Measurements from ENCODE around the gene EXT2. TPM values are rescaled to one million over a fixed set of nuclear protein-coding genes. Genes with fewer than 3 reads are reported as not detected.

EXT2 gene
- total RNA-seq, 1 donor: 174 TPM

- TF ChIP-seq CTCF (IDR thresholded peaks at IDR 0.05; ENCODE audit: extremely low read depth, low read depth, low read length): no peak
- no peak overlapping the region for H2AFZ ChIP-seq (ENCODE audit: low read length)
- H3K4me2 ChIP-seq (ENCODE audit: insufficient read depth, low read length): no peak overlapping the region
- no peaks in the 10 kb centered on the region for H3K36me3 ChIP-seq (ENCODE audit: insufficient read depth, low read length)
- no peak overlapping the region for H3K4me3 ChIP-seq (ENCODE audit: insufficient read depth, low read length)
- H3K27ac ChIP-seq (ENCODE audit: low read depth, low read length): no peak overlapping the region
- H3K4me1 ChIP-seq (ENCODE audit: insufficient read depth, low read length): no peaks in the 10 kb centered on the region
- no peak for DNase-seq (ENCODE audit: insufficient read length, low spot score, missing footprints)
- H3K9me3 ChIP-seq (ENCODE audit: low read depth, low read length): no peaks in the 10 kb centered on the region
- no peaks in the 10 kb centered on the region for H3K27me3 ChIP-seq (ENCODE audit: insufficient read depth, low read length)
- no peaks in the 10 kb centered on the region for H4K20me1 ChIP-seq (ENCODE audit: insufficient read depth, low read length)
- no peaks in the 10 kb centered on the region for H3K79me2 ChIP-seq (ENCODE audit: insufficient read depth, low read length)
Measured at GRCh38 chr11:44255406-44256071, 160.1 kb downstream of the EXT2 start.

- TF ChIP-seq CTCF (IDR thresholded peaks at IDR 0.05; ENCODE audit: extremely low read depth, low read depth, low read length): no peak
- H3K27ac ChIP-seq (ENCODE audit: low read depth, low read length): no peak overlapping the region
- H4K20me1 ChIP-seq (ENCODE audit: insufficient read depth, low read length): no peaks in the 10 kb centered on the region
- H3K79me2 ChIP-seq (ENCODE audit: insufficient read depth, low read length): no peaks in the 10 kb centered on the region
- no peaks in the 10 kb centered on the region for H3K36me3 ChIP-seq (ENCODE audit: insufficient read depth, low read length)
- no peak overlapping the region for H2AFZ ChIP-seq (ENCODE audit: low read length)
- H3K9me3 ChIP-seq (ENCODE audit: low read depth, low read length): no peaks in the 10 kb centered on the region
- no peak for DNase-seq (ENCODE audit: insufficient read length, low spot score, missing footprints)
- no peaks in the 10 kb centered on the region for H3K27me3 ChIP-seq (ENCODE audit: insufficient read depth, low read length)
- H3K4me3 ChIP-seq (ENCODE audit: insufficient read depth, low read length): no peak overlapping the region
- no peaks in the 10 kb centered on the region for H3K4me1 ChIP-seq (ENCODE audit: insufficient read depth, low read length)
- no peak overlapping the region for H3K4me2 ChIP-seq (ENCODE audit: insufficient read depth, low read length)
Measured at GRCh38 chr11:44256673-44257291, 161.3 kb downstream of the EXT2 start.

- H3K27ac ChIP-seq (ENCODE audit: low read depth, low read length): no peak overlapping the region
- H3K4me2 ChIP-seq (ENCODE audit: insufficient read depth, low read length): no peak overlapping the region
- H3K4me3 ChIP-seq (ENCODE audit: insufficient read depth, low read length): no peak overlapping the region
- H4K20me1 ChIP-seq (ENCODE audit: insufficient read depth, low read length): no peaks in the 10 kb centered on the region
- H3K36me3 ChIP-seq (ENCODE audit: insufficient read depth, low read length): no peaks in the 10 kb centered on the region
- H2AFZ ChIP-seq (ENCODE audit: low read length): no peak overlapping the region
- no peaks in the 10 kb centered on the region for H3K4me1 ChIP-seq (ENCODE audit: insufficient read depth, low read length)
- H3K79me2 ChIP-seq (ENCODE audit: insufficient read depth, low read length): no peaks in the 10 kb centered on the region
- DNase-seq (ENCODE audit: insufficient read length, low spot score, missing footprints): no peak
- no peaks in the 10 kb centered on the region for H3K27me3 ChIP-seq (ENCODE audit: insufficient read depth, low read length)
- TF ChIP-seq CTCF (IDR thresholded peaks at IDR 0.05; ENCODE audit: extremely low read depth, low read depth, low read length): no peak
- H3K9me3 ChIP-seq (ENCODE audit: low read depth, low read length): no peaks in the 10 kb centered on the region
Measured at GRCh38 chr11:44257338-44258189, 162.1 kb downstream of the EXT2 start.

- no peaks in the 10 kb centered on the region for H4K20me1 ChIP-seq (ENCODE audit: insufficient read depth, low read length)
- DNase-seq (ENCODE audit: insufficient read length, low spot score, missing footprints): no peak
- no peak overlapping the region for H3K4me3 ChIP-seq (ENCODE audit: insufficient read depth, low read length)
- H3K27me3 ChIP-seq (ENCODE audit: insufficient read depth, low read length): no peaks in the 10 kb centered on the region
- H3K4me2 ChIP-seq (ENCODE audit: insufficient read depth, low read length): no peak overlapping the region
- no peaks in the 10 kb centered on the region for H3K9me3 ChIP-seq (ENCODE audit: low read depth, low read length)
- no peak overlapping the region for H3K27ac ChIP-seq (ENCODE audit: low read depth, low read length)
- no peaks in the 10 kb centered on the region for H3K79me2 ChIP-seq (ENCODE audit: insufficient read depth, low read length)
- no peak overlapping the region for H2AFZ ChIP-seq (ENCODE audit: low read length)
- TF ChIP-seq CTCF (IDR thresholded peaks at IDR 0.05; ENCODE audit: extremely low read depth, low read depth, low read length): no peak
- H3K4me1 ChIP-seq (ENCODE audit: insufficient read depth, low read length): no peaks in the 10 kb centered on the region
- no peaks in the 10 kb centered on the region for H3K36me3 ChIP-seq (ENCODE audit: insufficient read depth, low read length)
Measured at GRCh38 chr11:44258190-44258489, 162.7 kb downstream of the EXT2 start.
